Activated T-cell treated with anti-CD3 and anti-CD28 coated beads, Interleukin-2, amount 50 U/mL, for 72 hours (primary cell): ENCODE measurements around the gene GFRAL. TPM values are rescaled to one million over a fixed set of nuclear protein-coding genes. Genes with fewer than 3 reads are reported as not detected.
"Not testable (repeated sequence)": the region's sequence is repeated elsewhere in the genome, so short reads cannot be mapped to it uniquely, and the experiment has no call there.

Experiments
- ATAC-seq, 2 donors: fragments of 150-1000 bp; cut with Tn5 transposase; replicated peaks in 1 of 2; 2 replicates each; pipeline ENCODE4 v1.10.0; 2021; ENCODE audit warnings: moderate library complexity in 2 of 2, mild to moderate bottlenecking in 1 of 2
- DNase-seq, 2 donors: peaks; one replicate each; pipeline ENCODE4 v3.0.0; 2021 to 2022; ENCODE audit warnings: mixed read lengths in 1 of 2
- H3K27ac Mint-ChIP-seq: one replicate; pipeline ENCODE4 v1.8.0; 2022; ENCODE audit warnings: mild to moderate bottlenecking, moderate library complexity, mixed read lengths
- H3K27me3 Mint-ChIP-seq: one replicate; pipeline ENCODE4 v1.8.0; 2022; ENCODE audit warnings: low read depth, mixed read lengths
- H3K36me3 Mint-ChIP-seq, 2 donors: one replicate each; pipeline ENCODE4 v1.8.0; 2022; ENCODE audit warnings: mixed read lengths in 2 of 2, mild to moderate bottlenecking in 1 of 2; ENCODE audit not compliant: insufficient read depth in 2 of 2
- H3K4me1 Mint-ChIP-seq: one replicate; pipeline ENCODE4 v1.8.0; 2022; ENCODE audit warnings: low read depth, mixed read lengths
- H3K4me3 Mint-ChIP-seq, 2 donors: one replicate each; pipeline ENCODE4 v1.8.0; 2022; ENCODE audit warnings: mild to moderate bottlenecking in 2 of 2, mixed read lengths in 2 of 2, moderate library complexity in 2 of 2
- H3K9me3 Mint-ChIP-seq, 2 donors: one replicate each; pipeline ENCODE4 v1.8.0; 2022; ENCODE audit warnings: mixed read lengths in 2 of 2
- total RNA-seq, 2 donors: library from RNA; stranded (reverse); gene quantifications; one replicate each; pipeline ENCODE4 v1.2.3, GENCODE V29; 2022

GFRAL gene
- not detected for total RNA-seq

GRCh38 chr6:55327169-55327568 is at the start of gene GFRAL:
TSS of gene GFRAL (plus strand) at chr6:55327469. CDS start at chr6:55327555, 86 bp downstream.
- H3K27ac Mint-ChIP-seq = no peak within 1 kb of the TSS
- H3K36me3 Mint-ChIP-seq = no peaks in the 10 kb centered on the region
- DNase-seq (no peak), ATAC-seq (no peak)
- no peak within 1 kb of the TSS for H3K4me3 Mint-ChIP-seq
- H3K9me3 Mint-ChIP-seq = peaks cover 7% of the 10 kb centered on the region in 2 donors
- H3K27me3 Mint-ChIP-seq = no peaks in the 10 kb centered on the region
- H3K4me1 Mint-ChIP-seq = no peaks in the 10 kb centered on the region

GRCh38 chr6:55277646-55278045 is 49.6 kb upstream of the GFRAL start:
- Mint-ChIP-seq H3K27me3 (no peaks in the 10 kb centered on the region), H3K27ac (no peak overlapping the region), H3K36me3 (no peaks in the 10 kb centered on the region), H3K9me3 (peaks cover 0 to 2% of the 10 kb centered on the region in 2 donors), H3K4me1 (no peaks in the 10 kb centered on the region), H3K4me3 (no peak overlapping the region)
- ATAC-seq = no peak
- DNase-seq = no peak

GRCh38 chr6:55281215-55281614 is 46.1 kb upstream of the GFRAL start:
- no peak for DNase-seq
- Mint-ChIP-seq H3K27me3 (no peaks in the 10 kb centered on the region), H3K9me3 (peaks cover 0 to 2% of the 10 kb centered on the region in 2 donors)

GRCh38 chr6:55282115-55282514 is 45.2 kb upstream of the GFRAL start:
- Mint-ChIP-seq H3K36me3 (no peaks in the 10 kb centered on the region), H3K9me3 (peaks cover 0 to 2% of the 10 kb centered on the region in 2 donors), H3K27ac (no peak overlapping the region), H3K4me1 (no peaks in the 10 kb centered on the region), H3K27me3 (no peaks in the 10 kb centered on the region), H3K4me3 (no peak overlapping the region)
- ATAC-seq = no peak
- no peak for DNase-seq

More at GRCh38 chr6:55281215-55281614, 46.1 kb upstream of the GFRAL start:
- H3K4me3 Mint-ChIP-seq = no peak overlapping the region
- H3K27ac Mint-ChIP-seq = no peak overlapping the region
- H3K36me3 Mint-ChIP-seq = no peaks in the 10 kb centered on the region
- ATAC-seq = no peak
- H3K4me1 Mint-ChIP-seq = no peaks in the 10 kb centered on the region

- H3K4me3 Mint-ChIP-seq = no peak overlapping the region
- H3K36me3 Mint-ChIP-seq = no peaks in the 10 kb centered on the region
- H3K27ac Mint-ChIP-seq = no peak overlapping the region
- H3K27me3 Mint-ChIP-seq = no peaks in the 10 kb centered on the region
- ATAC-seq (no peak), DNase-seq (no peak)
- peaks cover 0 to 2% of the 10 kb centered on the region in 2 donors for H3K9me3 Mint-ChIP-seq
- H3K4me1 Mint-ChIP-seq = no peaks in the 10 kb centered on the region
These were observed 40.4 kb upstream of the GFRAL start for GRCh38 chr6:55286824-55287223.

- Mint-ChIP-seq H3K9me3 (peaks cover 2 to 5% of the 10 kb centered on the region in 2 donors), H3K4me1 (no peaks in the 10 kb centered on the region), H3K4me3 (no peak overlapping the region), H3K36me3 (no peaks in the 10 kb centered on the region), H3K27ac (no peak overlapping the region), H3K27me3 (no peaks in the 10 kb centered on the region)
- DNase-seq (no peak), ATAC-seq (no peak)
These were observed 36.5 kb upstream of the GFRAL start for GRCh38 chr6:55290736-55291135.

GRCh38 chr6:55293116-55293515 is 34.2 kb upstream of the GFRAL start:
- Mint-ChIP-seq H3K4me1 (no peaks in the 10 kb centered on the region), H3K27me3 (no peaks in the 10 kb centered on the region), H3K36me3 (no peaks in the 10 kb centered on the region), H3K4me3 (no peak overlapping the region), H3K9me3 (peaks cover 2 to 6% of the 10 kb centered on the region in 2 donors), H3K27ac (no peak overlapping the region)
- DNase-seq (no peak), ATAC-seq (no peak)

- not testable (repeated sequence) for H3K36me3 Mint-ChIP-seq, H3K27ac Mint-ChIP-seq, H3K27me3 Mint-ChIP-seq, DNase-seq, H3K4me3 Mint-ChIP-seq, H3K9me3 Mint-ChIP-seq, ATAC-seq, H3K4me1 Mint-ChIP-seq
These were observed 30.1 kb upstream of the GFRAL start for GRCh38 chr6:55297214-55297613.

- no peaks in the 10 kb centered on the region for H3K4me1 Mint-ChIP-seq
- no peak for DNase-seq
- H3K27ac Mint-ChIP-seq = no peak overlapping the region
- no peaks in the 10 kb centered on the region for H3K36me3 Mint-ChIP-seq
- no peaks in the 10 kb centered on the region for H3K27me3 Mint-ChIP-seq
- no peak for ATAC-seq
- H3K9me3 Mint-ChIP-seq = peaks cover 7 to 9% of the 10 kb centered on the region in 2 donors
- no peak overlapping the region for H3K4me3 Mint-ChIP-seq
These were observed 27.8 kb upstream of the GFRAL start for GRCh38 chr6:55299286-55299985.

- DNase-seq (no peak), ATAC-seq (no peak)
- H3K9me3 Mint-ChIP-seq = peaks cover 11% of the 10 kb centered on the region in 2 donors
- no peaks in the 10 kb centered on the region for H3K4me1 Mint-ChIP-seq
- no peak overlapping the region for H3K4me3 Mint-ChIP-seq
- H3K27ac Mint-ChIP-seq = no peak overlapping the region
- no peaks in the 10 kb centered on the region for H3K27me3 Mint-ChIP-seq
- no peaks in the 10 kb centered on the region for H3K36me3 Mint-ChIP-seq
These were observed 22.5 kb upstream of the GFRAL start for GRCh38 chr6:55304747-55305146.

GRCh38 chr6:55319961-55320695 is 7.1 kb upstream of the GFRAL start:
- Mint-ChIP-seq H3K4me3 (no peak overlapping the region), H3K9me3 (peaks cover 10 to 14% of the 10 kb centered on the region in 2 donors), H3K27ac (no peak overlapping the region), H3K4me1 (no peaks in the 10 kb centered on the region), H3K27me3 (no peaks in the 10 kb centered on the region), H3K36me3 (peaks cover 0 to 2% of the 10 kb centered on the region in 2 donors)
- DNase-seq (no peak), ATAC-seq (no peak)

GRCh38 chr6:55320696-55321086 is 6.6 kb upstream of the GFRAL start:
- DNase-seq = no peak
- H3K27ac Mint-ChIP-seq = no peak overlapping the region

GRCh38 chr6:55377150-55377549 is 49.9 kb downstream of the GFRAL start:
- DNase-seq = no peak
- Mint-ChIP-seq H3K27me3 (no peaks in the 10 kb centered on the region), H3K9me3 (peaks cover 7 to 18% of the 10 kb centered on the region in 2 donors), H3K4me1 (no peaks in the 10 kb centered on the region), H3K4me3 (no peak overlapping the region), H3K27ac (no peak overlapping the region), H3K36me3 (no peaks in the 10 kb centered on the region)
- ATAC-seq = no peak

More at GRCh38 chr6:55320696-55321086, 6.6 kb upstream of the GFRAL start:
- H3K4me3 Mint-ChIP-seq = no peak overlapping the region
- peaks cover 13 to 16% of the 10 kb centered on the region in 2 donors for H3K9me3 Mint-ChIP-seq
- no peak for ATAC-seq
- no peaks in the 10 kb centered on the region for H3K4me1 Mint-ChIP-seq
- H3K36me3 Mint-ChIP-seq = peaks cover 0 to 2% of the 10 kb centered on the region in 2 donors
- no peaks in the 10 kb centered on the region for H3K27me3 Mint-ChIP-seq
